G401 (cell line): ENCODE measurements around the gene ZNF407. TPM values are rescaled to one million over a fixed set of nuclear protein-coding genes. Genes with fewer than 3 reads are reported as not detected.

ENCODE experiments used
- DNase-seq: peaks from one replicate; pipeline ENCODE4 v3.0.0-alpha.2; 2015; ENCODE audit warnings: low spot score
- in situ Hi-C: cut with HindIII; loops from 2 replicates; pipeline ENCODE4 v1.10.0; 2016; ENCODE audit warnings: low sequenced_read_pairs, mixed read lengths
- total RNA-seq: library from RNA; depleted of rRNA; stranded (reverse); fragments of >200 nt; shearing (Covaris generic); gene quantifications from 2 replicates; pipeline ENCODE4 v1.2.3, GENCODE V29; 2014

The ZNF407 gene
- total RNA-seq, 1 experiment from 2014 or later, result 12.6 TPM

DNA sequence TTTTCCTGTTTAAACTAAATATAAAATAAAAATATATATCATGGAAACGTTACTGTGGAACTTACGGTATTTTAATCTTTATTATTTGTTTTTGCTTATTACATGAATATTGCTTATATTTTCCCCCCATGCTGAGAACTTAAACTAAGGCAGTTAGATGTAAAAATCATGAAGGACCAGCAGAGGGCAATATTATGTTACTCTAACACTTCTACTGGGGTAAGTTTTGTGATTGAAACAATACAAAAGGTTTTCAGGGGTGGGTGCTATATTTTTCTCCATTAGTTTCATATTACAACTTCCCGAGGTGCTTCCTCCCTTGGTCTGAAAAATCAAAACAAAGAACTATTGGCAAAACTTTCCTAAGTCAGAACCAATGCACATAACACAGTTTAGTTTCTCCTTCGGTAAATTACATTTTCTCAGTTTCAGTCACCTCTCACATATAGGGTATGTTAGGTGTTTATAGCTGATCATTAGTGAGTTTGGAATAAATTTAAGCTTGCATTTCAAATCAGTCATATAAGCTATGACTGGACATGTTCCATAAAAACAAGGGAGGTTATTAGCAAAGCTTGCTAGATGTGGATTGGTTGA lies 54.8 kb downstream of the ZNF407 start:
- in situ Hi-C loops, result no loop called here
- peak; percentile 48 for DNase-seq

GRCh38 chr18:74654638-74655037 lies 57.0 kb downstream of the ZNF407 start:
- no peak for DNase-seq
- in situ Hi-C loops, result no loop called here

- in situ Hi-C loops, result no loop called here
- DNase-seq, result no peak
These were observed 63.3 kb downstream of the ZNF407 start for GRCh38 chr18:74661008-74661407.

DNA sequence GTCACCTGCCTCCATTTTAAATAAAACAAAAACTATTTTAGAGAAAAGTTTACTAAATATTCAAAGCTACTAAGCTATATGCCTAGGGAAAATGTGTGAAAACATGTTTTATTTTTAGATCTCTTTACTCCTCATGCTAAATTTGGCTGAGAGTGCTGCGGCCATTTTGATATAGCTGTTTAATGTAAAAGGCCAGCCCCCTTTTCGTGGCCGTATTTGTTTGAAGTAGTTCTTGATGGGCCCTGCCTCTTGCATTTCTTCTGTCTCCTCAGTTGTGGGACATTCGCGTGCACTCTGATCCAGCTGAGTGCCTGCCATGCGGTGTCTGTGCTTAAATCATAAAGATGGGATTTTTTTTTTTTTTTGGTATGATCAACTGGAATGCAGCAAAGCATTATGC lies 64.0 kb downstream of the ZNF407 start:
- no peak for DNase-seq
- in situ Hi-C loops, result no loop called here

DNA sequence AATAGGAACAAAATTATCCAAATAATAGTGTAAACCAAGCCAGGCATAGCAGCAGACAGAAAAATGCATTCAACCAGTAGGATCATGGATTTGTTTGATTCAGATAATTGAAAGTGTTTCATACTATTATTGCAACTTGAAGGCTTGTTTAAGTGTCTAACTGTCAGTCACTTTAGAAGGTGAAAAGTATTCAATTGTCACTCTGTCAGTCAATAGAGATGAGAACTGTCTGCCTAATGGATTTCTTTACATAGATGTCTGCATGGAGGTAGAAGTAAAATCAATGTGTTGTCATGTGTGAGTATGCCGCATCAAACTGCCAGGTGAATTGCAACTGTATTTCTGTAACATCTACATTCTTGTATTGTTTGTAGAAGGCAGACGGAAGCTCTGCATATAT lies 65.0 kb downstream of the ZNF407 start:
- in situ Hi-C loops, result no loop called here

DNA sequence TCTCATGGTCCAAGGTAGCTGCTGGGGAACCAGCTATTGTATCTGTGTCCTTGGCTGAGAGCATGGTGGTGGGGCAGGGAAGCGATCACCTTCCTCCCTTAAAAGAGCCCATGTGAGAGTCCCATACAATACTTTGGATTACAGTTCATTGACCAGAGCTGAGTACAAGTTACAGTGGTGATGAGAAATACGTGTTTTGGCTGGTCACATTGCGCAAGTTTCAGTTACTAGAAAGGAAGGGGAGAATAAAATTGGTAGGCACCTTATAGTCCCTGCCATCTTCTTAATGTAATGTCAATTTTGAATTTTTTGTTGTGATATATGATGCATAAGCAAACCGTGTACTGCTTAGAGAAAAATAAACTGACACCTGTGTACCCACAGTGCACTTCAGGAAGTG lies 67.7 kb downstream of the ZNF407 start:
- no peak for DNase-seq

More for the DNA sequence above, 65.0 kb downstream of the ZNF407 start:
- no peak for DNase-seq

GRCh38 chr18:74665905-74666304 lies 68.2 kb downstream of the ZNF407 start:
- no peak for DNase-seq
- in situ Hi-C loops, result no loop called here

More for the DNA sequence above, 67.7 kb downstream of the ZNF407 start:
- in situ Hi-C loops, result no loop called here

- DNase-seq, result no peak
- in situ Hi-C loops, result no loop called here
These were observed 71.6 kb downstream of the ZNF407 start for GRCh38 chr18:74669136-74669798.

GRCh38 chr18:74672371-74672770 lies 74.7 kb downstream of the ZNF407 start:
- in situ Hi-C loops, result no loop called here
- DNase-seq, result no peak

GRCh38 chr18:74674487-74674886 lies 76.8 kb downstream of the ZNF407 start:
- DNase-seq, result no peak
- in situ Hi-C loops, result no loop called here

GRCh38 chr18:74679006-74679678 lies 81.5 kb downstream of the ZNF407 start:
- in situ Hi-C loops, result no loop called here
- DNase-seq, result no peak

- in situ Hi-C loops, result no loop called here
- DNase-seq, result no peak
These were observed 82.0 kb downstream of the ZNF407 start for GRCh38 chr18:74679679-74680076.

DNA sequence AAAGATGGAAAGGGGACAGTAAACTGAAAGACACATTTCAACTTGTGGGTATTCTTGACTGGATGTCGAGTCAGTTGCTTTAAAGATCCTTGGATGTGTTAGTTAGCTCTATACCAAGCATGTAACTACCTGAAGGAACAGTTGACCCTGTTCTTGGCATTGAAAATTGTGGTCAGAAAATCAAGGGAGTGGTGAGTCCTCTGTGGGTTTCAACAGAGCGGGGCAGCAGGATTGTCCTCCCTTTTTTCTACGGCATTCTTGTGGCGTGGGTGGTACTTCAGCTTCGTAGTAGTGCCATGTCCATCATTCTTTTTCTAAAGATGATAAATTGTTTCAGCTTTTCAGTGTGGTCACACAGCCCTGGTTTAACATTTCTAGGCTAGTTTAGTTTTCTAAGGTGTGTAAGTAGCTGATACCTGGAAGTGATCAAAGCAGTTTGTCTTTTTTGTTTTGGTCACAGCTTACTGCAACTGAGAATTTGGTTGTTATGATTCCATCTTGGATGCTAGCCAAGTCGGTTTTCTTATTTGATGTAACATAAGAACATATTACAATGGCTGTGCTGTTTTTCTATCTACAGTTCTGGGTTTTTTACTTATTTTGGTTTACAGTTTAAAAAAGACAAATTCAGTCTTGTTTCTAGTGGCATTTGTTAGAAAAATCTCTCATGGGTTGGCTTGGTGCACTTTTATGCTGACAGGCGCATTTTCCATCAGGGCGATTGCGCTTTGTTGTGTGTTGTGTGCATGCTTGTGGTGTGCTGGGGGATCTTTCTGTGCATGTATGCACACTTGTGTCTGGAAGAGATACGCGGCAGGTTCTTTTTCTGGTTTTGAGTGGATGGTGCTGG lies 84.7 kb downstream of the ZNF407 start:
- peak; percentile 3 for DNase-seq
- in situ Hi-C loops, result no loop called here

DNA sequence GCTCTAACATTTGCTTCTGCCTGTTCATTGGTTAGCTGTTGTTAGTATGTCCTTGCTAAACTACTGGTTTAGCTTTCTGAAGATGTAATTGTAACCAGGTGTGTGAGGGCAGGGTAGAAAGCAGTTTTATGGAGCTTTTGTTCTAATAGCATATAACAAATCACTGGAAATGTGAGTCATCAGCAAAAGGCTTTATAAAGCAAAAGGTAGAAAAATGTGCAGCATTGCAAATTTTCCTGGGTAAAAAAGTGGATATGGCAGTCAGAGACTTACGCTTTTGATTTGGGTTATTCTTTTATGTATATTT lies 85.3 kb downstream of the ZNF407 start:
- in situ Hi-C loops, result no loop called here
- DNase-seq, result no peak

- DNase-seq, result no peak
- in situ Hi-C loops, result no loop called here
These were observed 85.9 kb downstream of the ZNF407 start for GRCh38 chr18:74683573-74683972.

- in situ Hi-C loops, result no loop called here
- DNase-seq, result no peak
These were observed 91.6 kb downstream of the ZNF407 start for GRCh38 chr18:74689251-74689650.

GRCh38 chr18:74692367-74693013 lies 94.8 kb downstream of the ZNF407 start:
- in situ Hi-C loops, result no loop called here
- DNase-seq, result no peak

DNA sequence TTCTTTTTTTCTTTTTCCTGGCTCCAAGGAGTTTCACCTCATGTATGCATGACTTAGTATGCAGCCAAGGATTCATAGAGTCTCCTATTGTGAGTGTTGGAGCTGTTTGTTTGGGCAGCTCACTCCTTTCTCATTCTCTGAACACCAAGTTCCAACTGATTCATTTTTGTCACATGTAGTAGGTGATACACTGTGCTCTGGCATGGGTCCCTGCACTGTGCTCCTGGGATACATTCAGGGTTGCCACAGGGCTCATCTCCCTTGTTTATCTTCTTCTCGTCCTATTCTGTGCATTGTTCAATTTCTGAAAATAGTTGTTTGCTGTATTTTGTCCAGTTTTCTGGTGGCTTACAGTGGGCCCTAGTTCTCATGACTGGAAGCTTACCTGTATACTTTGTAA lies 96.8 kb downstream of the ZNF407 start:
- in situ Hi-C loops, result no loop called here
- no peak for DNase-seq

- in situ Hi-C loops, result no loop called here
- no peak for DNase-seq
These were observed 97.5 kb downstream of the ZNF407 start for GRCh38 chr18:74695170-74695569.
